ENCODE data around the gene GGN. TPM values are rescaled to one million over a fixed set of nuclear protein-coding genes. Genes with fewer than 3 reads are reported as not detected.
A peak's percentile ranks its signal among the peaks of the same experiment; 100 is the strongest.
"Not testable (repeated sequence)": the region's sequence is repeated elsewhere in the genome, so short reads cannot be mapped to it uniquely, and the experiment has no call there.

GGN gene
- total and polyA plus RNA-seq, 2 donors (not counting 1 experiment from before 2014, with no cell fraction given) = 0.20 to 0.50 TPM

GRCh38 chr19:38350883-38351282, 37.0 kb downstream of the GGN start:
- TF ChIP-seq EZH2 (IDR thresholded peaks at IDR 0.05; ENCODE audit: low read length, missing control alignments) (no peak), CTCF (conservative IDR thresholded peaks at IDR 0.05 in 1 of 2, IDR thresholded peaks at IDR 0.05 in 1 of 2; ENCODE audit: low read depth in 1 of 2, low read length in 2 of 2) (no peak)
- H3K4me1 ChIP-seq (ENCODE audit: control insufficient read depth, extremely low read depth, insufficient read depth, low read length) = no peaks in the 10 kb centered on the region
- DNase-seq (ENCODE audit: low read depth in 2 of 2) = no peak
- H3K9ac ChIP-seq (ENCODE audit: insufficient read depth, low read length) = no peak overlapping the region
- no peaks in the 10 kb centered on the region for H3K27me3 ChIP-seq (ENCODE audit: control insufficient read depth, insufficient read depth, low read length)
- H3K4me3 ChIP-seq (replicated peaks in 1 of 4; ENCODE audit: control extremely low read depth in 1 of 4, insufficient read depth in 1 of 4, low read depth in 3 of 4, low read length in 4 of 4) = no peak overlapping the region
- no peaks in the 10 kb centered on the region for H3K36me3 ChIP-seq (ENCODE audit: control insufficient read depth, insufficient read depth, low read length)
- no peaks in the 10 kb centered on the region for H4K20me1 ChIP-seq (ENCODE audit: control insufficient read depth, extremely low read depth, insufficient read depth, low read length)
- no peaks in the 10 kb centered on the region for H3K9me3 ChIP-seq (ENCODE audit: control insufficient read depth, insufficient read depth, low read depth, low read length)
- H2AFZ ChIP-seq (ENCODE audit: low read length) = no peak overlapping the region
- no peaks in the 10 kb centered on the region for H3K79me2 ChIP-seq (ENCODE audit: control insufficient read depth, insufficient read depth, low read length)
- H3K27ac ChIP-seq (ENCODE audit: insufficient read depth, low read length) = no peak overlapping the region
- H3K4me2 ChIP-seq (ENCODE audit: extremely low read depth, insufficient read depth, low read length) = no peak overlapping the region

GRCh38 chr19:38346837-38347236, 41.0 kb downstream of the GGN start:
- Histone ChIP-seq H3K4me1 (ENCODE audit: control insufficient read depth, extremely low read depth, insufficient read depth, low read length) (no peaks in the 10 kb centered on the region), H3K79me2 (ENCODE audit: control insufficient read depth, insufficient read depth, low read length) (no peaks in the 10 kb centered on the region), H3K27me3 (ENCODE audit: control insufficient read depth, insufficient read depth, low read length) (no peaks in the 10 kb centered on the region), H3K27ac (ENCODE audit: insufficient read depth, low read length) (no peak overlapping the region), H4K20me1 (ENCODE audit: control insufficient read depth, extremely low read depth, insufficient read depth, low read length) (no peaks in the 10 kb centered on the region), H3K9ac (ENCODE audit: insufficient read depth, low read length) (no peak overlapping the region), H3K36me3 (ENCODE audit: control insufficient read depth, insufficient read depth, low read length) (no peaks in the 10 kb centered on the region), H3K4me3 (replicated peaks in 1 of 4; ENCODE audit: control extremely low read depth in 1 of 4, insufficient read depth in 1 of 4, low read depth in 3 of 4, low read length in 4 of 4) (no peak overlapping the region), H3K4me2 (ENCODE audit: extremely low read depth, insufficient read depth, low read length) (no peak overlapping the region), H2AFZ (ENCODE audit: low read length) (no peak overlapping the region), H3K9me3 (ENCODE audit: control insufficient read depth, insufficient read depth, low read depth, low read length) (no peaks in the 10 kb centered on the region)
- DNase-seq (ENCODE audit: low read depth in 2 of 2) = no peak
- TF ChIP-seq CTCF (conservative IDR thresholded peaks at IDR 0.05 in 1 of 2, IDR thresholded peaks at IDR 0.05 in 1 of 2; ENCODE audit: low read depth in 1 of 2, low read length in 2 of 2) (no peak), EZH2 (IDR thresholded peaks at IDR 0.05; ENCODE audit: low read length, missing control alignments) (no peak)

GRCh38 chr19:38340927-38341326, 46.9 kb downstream of the GGN start:
- H3K9me3 ChIP-seq (ENCODE audit: control insufficient read depth, insufficient read depth, low read depth, low read length) = no peaks in the 10 kb centered on the region
- H3K79me2 ChIP-seq (ENCODE audit: control insufficient read depth, insufficient read depth, low read length) = no peaks in the 10 kb centered on the region
- no peak overlapping the region for H2AFZ ChIP-seq (ENCODE audit: low read length)
- H3K36me3 ChIP-seq (ENCODE audit: control insufficient read depth, insufficient read depth, low read length) = no peaks in the 10 kb centered on the region
- H3K4me1 ChIP-seq (ENCODE audit: control insufficient read depth, extremely low read depth, insufficient read depth, low read length) = peaks cover 2% of the 10 kb centered on the region
- no peak for DNase-seq (ENCODE audit: low read depth in 2 of 2)
- H3K9ac ChIP-seq (ENCODE audit: insufficient read depth, low read length) = no peak overlapping the region
- no peak overlapping the region for H3K4me2 ChIP-seq (ENCODE audit: extremely low read depth, insufficient read depth, low read length)
- no peaks in the 10 kb centered on the region for H4K20me1 ChIP-seq (ENCODE audit: control insufficient read depth, extremely low read depth, insufficient read depth, low read length)
- no peaks in the 10 kb centered on the region for H3K27me3 ChIP-seq (ENCODE audit: control insufficient read depth, insufficient read depth, low read length)
- no peak overlapping the region for H3K27ac ChIP-seq (ENCODE audit: insufficient read depth, low read length)
- no peak overlapping the region for H3K4me3 ChIP-seq (replicated peaks in 1 of 4; ENCODE audit: control extremely low read depth in 1 of 4, insufficient read depth in 1 of 4, low read depth in 3 of 4, low read length in 4 of 4)
- TF ChIP-seq EZH2 (IDR thresholded peaks at IDR 0.05; ENCODE audit: low read length, missing control alignments) (no peak), CTCF (conservative IDR thresholded peaks at IDR 0.05 in 1 of 2, IDR thresholded peaks at IDR 0.05 in 1 of 2; ENCODE audit: low read depth in 1 of 2, low read length in 2 of 2) (no peak)

GRCh38 chr19:38339011-38339410, 48.8 kb downstream of the GGN start:
- not testable (repeated sequence) for H3K9me3 ChIP-seq (ENCODE audit: control insufficient read depth, insufficient read depth, low read depth, low read length); H3K36me3 ChIP-seq (ENCODE audit: control insufficient read depth, insufficient read depth, low read length); H3K27me3 ChIP-seq (ENCODE audit: control insufficient read depth, insufficient read depth, low read length); H2AFZ ChIP-seq (ENCODE audit: low read length); H3K4me1 ChIP-seq (ENCODE audit: control insufficient read depth, extremely low read depth, insufficient read depth, low read length); H4K20me1 ChIP-seq (ENCODE audit: control insufficient read depth, extremely low read depth, insufficient read depth, low read length); H3K27ac ChIP-seq (ENCODE audit: insufficient read depth, low read length); H3K4me3 ChIP-seq (replicated peaks in 1 of 4; ENCODE audit: control extremely low read depth in 1 of 4, insufficient read depth in 1 of 4, low read depth in 3 of 4, low read length in 4 of 4); H3K79me2 ChIP-seq (ENCODE audit: control insufficient read depth, insufficient read depth, low read length); H3K4me2 ChIP-seq (ENCODE audit: extremely low read depth, insufficient read depth, low read length); H3K9ac ChIP-seq (ENCODE audit: insufficient read depth, low read length)
- DNase-seq (ENCODE audit: low read depth in 2 of 2) = peak in 1 of 2 donors; percentile 39

Measured in fibroblast of lung (primary cell).